HL-60/S4 treated with phorbol 12-myristate 13-acetate at 8.2 ng/mL for 4 days and 3 days (cell line): Measurements from ENCODE around the gene SIX6.

Experiments used
- in situ Hi-C: fragments of 300-500 bp; cut with MboI; formaldehyde crosslinking; loops from 2 replicates; pipeline ENCODE4 v1.15.0; 2022; ENCODE audit warnings: low sequenced_read_pairs

The SIX6 gene

GRCh38 chr14:60512973-60513571, 4.1 kb downstream of the SIX6 start:
- in situ Hi-C loops, result no loop called here

- in situ Hi-C loops, result no loop called here
These were observed 5.4 kb downstream of the SIX6 start for GRCh38 chr14:60514378-60514740.

GRCh38 chr14:60514741-60515491, 6.0 kb downstream of the SIX6 start:
- in situ Hi-C loops, result no loop called here

GRCh38 chr14:60515511-60516289, 6.8 kb downstream of the SIX6 start:
- in situ Hi-C loops, result no loop called here

- in situ Hi-C loops, result no loop called here
These were observed 23.5 kb downstream of the SIX6 start for GRCh38 chr14:60532442-60532841.

- in situ Hi-C loops, result no loop called here
These were observed 28.7 kb downstream of the SIX6 start for GRCh38 chr14:60537663-60538062.

- in situ Hi-C loops, result no loop called here
These were observed 35.7 kb downstream of the SIX6 start for GRCh38 chr14:60544659-60545058.

GRCh38 chr14:60553808-60554207, 44.9 kb downstream of the SIX6 start:
- in situ Hi-C loops, result no loop called here

GRCh38 chr14:60561845-60562746, 53.1 kb downstream of the SIX6 start:
- in situ Hi-C loops, result no loop called here
